Activated B cell treated with CpG ODN at 0.5 μM for 24 hours (primary cell): ENCODE data around the gene COMTD1. TPM values are rescaled to one million over a fixed set of nuclear protein-coding genes. Genes with fewer than 3 reads are reported as not detected.

ENCODE experiments used
- ATAC-seq: fragments of 200-7000 bp; cut with Tn5 transposase; one replicate; pipeline ENCODE4 v1.10.0; 2021; ENCODE audit warnings: low read depth, mild to moderate bottlenecking, moderate library complexity
- CTCF ChIA-PET: fragments of 350-600 bp; sonication (Branson Sonifier 250); formaldehyde crosslinking; loops from one replicate; lab custom pipeline; 2021; ENCODE audit warnings: antibody characterized with exemption; lab: Charles Lee
- POLR2A ChIA-PET: fragments of 350-600 bp; sonication (Branson Sonifier 250); formaldehyde crosslinking; loops from one replicate; lab custom pipeline; 2021; ENCODE audit warnings: antibody characterized with exemption; lab: Charles Lee
- DNase-seq: peaks from one replicate; pipeline ENCODE4 v3.0.0; 2022
- H3K27ac Mint-ChIP-seq: one replicate; pipeline ENCODE4 v1.8.0; 2020; ENCODE audit warnings: mixed read lengths
- H3K27me3 Mint-ChIP-seq: one replicate; pipeline ENCODE4 v1.8.0; 2021; ENCODE audit warnings: mixed read lengths
- H3K36me3 Mint-ChIP-seq: one replicate; pipeline ENCODE4 v1.8.0; 2021; ENCODE audit warnings: low read depth, mixed read lengths
- H3K4me1 Mint-ChIP-seq: one replicate; pipeline ENCODE4 v1.8.0; 2021; ENCODE audit warnings: mixed read lengths
- H3K4me3 Mint-ChIP-seq: one replicate; pipeline ENCODE4 v1.8.0; 2020; ENCODE audit warnings: mild to moderate bottlenecking, mixed read lengths
- H3K9me3 Mint-ChIP-seq: one replicate; pipeline ENCODE4 v1.8.0; 2020; ENCODE audit warnings: mixed read lengths
- intact Hi-C: fragments of 100-400 bp; cut with micrococcal nuclease; formaldehyde crosslinking; loops from one replicate; pipeline ENCODE4 v1.15.1; 2024
- total RNA-seq: library from RNA; stranded (reverse); gene quantifications from 2 replicates; pipeline ENCODE4 v1.2.3, GENCODE V29; 2022
- TF ChIP-seq, protein P1 (sequence below): fragments of 200-600 bp; IDR thresholded peaks from one replicate; pipeline ENCODE4 v1.8.0; 2022; ENCODE audit warnings: antibody characterized with exemption, mild to moderate bottlenecking

The COMTD1 gene
- total RNA-seq, 1 donor from 2014 or later: 15.4 TPM

DNA sequence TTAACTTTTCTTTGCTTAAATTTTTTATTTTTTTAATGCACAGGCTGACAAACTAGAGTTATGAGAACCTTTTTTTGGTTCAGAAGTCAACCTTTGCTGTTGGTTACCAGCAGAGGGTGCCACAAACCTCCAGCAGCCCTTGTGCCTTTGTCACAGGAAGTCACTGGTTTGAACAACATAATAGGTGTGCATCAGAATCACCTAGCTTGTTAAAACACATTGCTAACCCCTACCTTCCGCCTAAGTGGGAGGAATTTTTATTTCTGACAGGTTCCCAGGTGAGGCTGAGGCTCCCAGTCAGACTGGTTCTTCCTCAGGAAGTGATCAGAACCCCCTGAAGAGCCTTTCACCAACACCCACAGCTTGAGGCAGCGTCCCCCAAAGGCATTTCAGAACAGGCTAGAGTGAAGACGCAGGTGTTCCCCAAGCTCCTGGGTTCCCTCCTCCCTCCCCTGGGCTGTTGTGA lies 47.8 kb downstream of the COMTD1 start:
- H3K4me1 Mint-ChIP-seq: peaks cover 5% of the 10 kb centered on the region
- ATAC-seq (peak; percentile 78), DNase-seq (no peak)
- TF ChIP-seq, protein P1, sequence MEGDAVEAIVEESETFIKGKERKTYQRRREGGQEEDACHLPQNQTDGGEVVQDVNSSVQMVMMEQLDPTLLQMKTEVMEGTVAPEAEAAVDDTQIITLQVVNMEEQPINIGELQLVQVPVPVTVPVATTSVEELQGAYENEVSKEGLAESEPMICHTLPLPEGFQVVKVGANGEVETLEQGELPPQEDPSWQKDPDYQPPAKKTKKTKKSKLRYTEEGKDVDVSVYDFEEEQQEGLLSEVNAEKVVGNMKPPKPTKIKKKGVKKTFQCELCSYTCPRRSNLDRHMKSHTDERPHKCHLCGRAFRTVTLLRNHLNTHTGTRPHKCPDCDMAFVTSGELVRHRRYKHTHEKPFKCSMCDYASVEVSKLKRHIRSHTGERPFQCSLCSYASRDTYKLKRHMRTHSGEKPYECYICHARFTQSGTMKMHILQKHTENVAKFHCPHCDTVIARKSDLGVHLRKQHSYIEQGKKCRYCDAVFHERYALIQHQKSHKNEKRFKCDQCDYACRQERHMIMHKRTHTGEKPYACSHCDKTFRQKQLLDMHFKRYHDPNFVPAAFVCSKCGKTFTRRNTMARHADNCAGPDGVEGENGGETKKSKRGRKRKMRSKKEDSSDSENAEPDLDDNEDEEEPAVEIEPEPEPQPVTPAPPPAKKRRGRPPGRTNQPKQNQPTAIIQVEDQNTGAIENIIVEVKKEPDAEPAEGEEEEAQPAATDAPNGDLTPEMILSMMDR: no peak
- ChIA-PET POLR2A (interaction anchor here (0.6 to 2.4 kb wide), 2 partner anchors 22 to 35 kb away, joined by 10 to 18 read pairs; partner anchors contain the start of gene VDAC2), CTCF (interaction anchor here (0.7 to 3.0 kb wide), 12 partner anchors 9 to 49 kb away, joined by 3 to 32 read pairs (median 4); partner anchors contain the start of genes COMTD1 and VDAC2)
- no peaks in the 10 kb centered on the region for H3K27me3 Mint-ChIP-seq
- H3K36me3 Mint-ChIP-seq: peaks cover 2% of the 10 kb centered on the region
- H3K9me3 Mint-ChIP-seq: no peaks in the 10 kb centered on the region
- intact Hi-C loops: loop anchor here (1.0 kb wide), 3 partner anchors 22 to 48 kb away; partner anchors contain the start of gene VDAC2
- no peak overlapping the region for H3K4me3 Mint-ChIP-seq
- H3K27ac Mint-ChIP-seq: peak overlapping the region; percentile 30

DNA sequence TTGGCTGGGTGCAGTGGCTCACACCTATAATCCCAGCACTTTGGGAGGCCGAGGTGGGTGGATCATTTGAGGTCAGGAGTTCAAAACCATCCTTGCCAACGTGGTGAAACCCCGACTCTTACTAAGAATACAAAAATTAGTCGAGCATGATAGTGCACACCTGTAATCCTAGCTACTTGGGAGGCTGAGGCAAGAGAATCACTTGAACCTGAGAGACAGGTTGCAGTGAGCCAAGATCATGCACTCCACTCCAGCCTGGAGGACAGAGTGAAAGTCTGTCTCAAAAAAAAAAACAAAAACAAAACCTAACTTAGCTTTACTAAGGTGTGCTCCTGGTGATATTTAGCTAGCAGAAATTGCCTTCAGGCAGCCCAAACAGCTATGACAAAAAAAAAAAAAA lies 49.4 kb downstream of the COMTD1 start:
- Mint-ChIP-seq H3K27me3 (no peaks in the 10 kb centered on the region), H3K4me1 (peaks cover 5% of the 10 kb centered on the region), H3K36me3 (peaks cover 15% of the 10 kb centered on the region), H3K4me3 (no peak overlapping the region), H3K9me3 (no peaks in the 10 kb centered on the region), H3K27ac (no peak overlapping the region)
- intact Hi-C loops: no loop called here
- DNase-seq (no peak), ATAC-seq (no peak)
- CTCF ChIA-PET: interaction anchor here (1.9 to 3.0 kb wide), 3 partner anchors 23 to 51 kb away, joined by 6 to 32 read pairs (median 13); partner anchors contain the start of genes COMTD1 and VDAC2
- POLR2A ChIA-PET: interaction anchor here (0.6 to 2.4 kb wide), 5 partner anchors 24 to 736 kb away, joined by 3 to 18 read pairs (median 5); partner anchors contain the start of genes SAMD8 and VDAC2
- TF ChIP-seq, protein P1: no peak

Other genes starting within 250 kb of the COMTD1 start
- 25.8 and 29.1 TPM in 2 replicates for gene SAMD8, start 124.3 kb downstream of the COMTD1 start, total RNA-seq
- 99.0 and 104 TPM in 2 replicates for gene VDAC2, start 25.2 kb downstream of the COMTD1 start, total RNA-seq
- not detected in 2 replicates for gene ZNF503, start 165.8 kb upstream of the COMTD1 start, total RNA-seq
- gene LRMDA, start 195.7 kb upstream of the COMTD1 start, total RNA-seq: not detected in 2 replicates